Mesendoderm (in vitro differentiated cells): ENCODE measurements around the gene MYO1A.
"Not testable (repeated sequence)": the region's sequence is repeated elsewhere in the genome, so short reads cannot be mapped to it uniquely, and the experiment has no call there.

Experiments
- DNase-seq: peaks from one replicate; pipeline ENCODE4 v3.0.0; 2013
- H2AK5ac ChIP-seq: 2 replicates; pipeline ENCODE4 v1.6.1; 2013; ENCODE audit warnings: low read length, inconsistent platforms
- H2BK120ac ChIP-seq: 2 replicates; pipeline ENCODE4 v1.6.1; 2013; ENCODE audit warnings: low read depth, mild to moderate bottlenecking, low read length, moderate library complexity, mixed read lengths
- H2BK15ac ChIP-seq: replicated peaks from 2 replicates; pipeline ENCODE4 v1.6.1; 2013; ENCODE audit warnings: low read depth, mild to moderate bottlenecking, moderate library complexity
- H2BK5ac ChIP-seq: 2 replicates; pipeline ENCODE4 v1.6.1; 2013; ENCODE audit warnings: low read length, inconsistent platforms
- H3K18ac ChIP-seq: 2 replicates; pipeline ENCODE4 v1.6.1; 2013; ENCODE audit warnings: mild to moderate bottlenecking, low read length, mixed read lengths
- H3K23ac ChIP-seq: one replicate; pipeline ENCODE4 v1.6.1; 2013; ENCODE audit warnings: low read length
- H3K27ac ChIP-seq: 2 replicates; pipeline ENCODE4 v1.5.1; 2013; ENCODE audit warnings: low read depth, mild to moderate bottlenecking, inconsistent platforms, low read length, moderate library complexity
- H3K27me3 ChIP-seq: 2 replicates; pipeline ENCODE4 v1.6.1; 2013; ENCODE audit warnings: low read length, control low read depth, mild to moderate bottlenecking, inconsistent platforms; ENCODE audit not compliant: insufficient read depth, poor library complexity
- H3K36me3 ChIP-seq: 2 replicates; pipeline ENCODE4 v1.6.1; 2013; ENCODE audit warnings: low read length, inconsistent platforms; ENCODE audit not compliant: control insufficient read depth, insufficient read depth
- H3K4ac ChIP-seq: one replicate; pipeline ENCODE4 v1.6.1; 2013; ENCODE audit warnings: low read depth, mild to moderate bottlenecking, low read length, moderate library complexity
- H3K4me1 ChIP-seq: 2 replicates; pipeline ENCODE4 v1.6.1; 2013; ENCODE audit warnings: low read depth, low read length, inconsistent platforms; ENCODE audit not compliant: control insufficient read depth
- H3K4me2 ChIP-seq: 2 replicates; pipeline ENCODE4 v1.6.1; 2013; ENCODE audit warnings: low read length
- H3K4me3 ChIP-seq: 2 replicates; pipeline ENCODE4 v1.5.1; 2013; ENCODE audit warnings: mild to moderate bottlenecking, low read length
- H3K56ac ChIP-seq: one replicate; pipeline ENCODE4 v1.6.1; 2013; ENCODE audit warnings: low read length
- H3K79me1 ChIP-seq: 2 replicates; pipeline ENCODE4 v1.6.1; 2013; ENCODE audit warnings: low read length, inconsistent platforms
- H3K79me2 ChIP-seq: 2 replicates; pipeline ENCODE4 v1.6.1; 2013; ENCODE audit warnings: mild to moderate bottlenecking, low read length; ENCODE audit not compliant: control insufficient read depth, insufficient read depth
- H3K9ac ChIP-seq: 2 replicates; pipeline ENCODE4 v1.6.1; 2013; ENCODE audit warnings: low read length, inconsistent platforms
- H4K5ac ChIP-seq: one replicate; pipeline ENCODE4 v1.6.1; 2013; ENCODE audit warnings: low read length
- H4K8ac ChIP-seq: one replicate; pipeline ENCODE4 v1.6.1; 2013; ENCODE audit warnings: low read depth, mild to moderate bottlenecking, control low read depth, low read length, moderate library complexity
- WGBS: extraction: QIAGEN DNeasy Blood & Tissue Kit; methylation state at CpG from one replicate; pipeline ENCODE4 v1.1.7; 2013; ENCODE audit warnings: low lambda C conversion rate, missing lambda C conversion rate; ENCODE audit not compliant: insufficient coverage; ENCODE audit errors: extremely low coverage; 5-methylcytosine and 5-hydroxymethylcytosine counted together

The MYO1A gene

GRCh38 chr12:57055824-57056223, 5.9 kb upstream of the MYO1A start:
- Histone ChIP-seq H3K27ac (no peak overlapping the region), H4K5ac (no peak overlapping the region), H3K4ac (no peak overlapping the region), H2BK5ac (no peak overlapping the region), H3K4me3 (no peak overlapping the region), H3K18ac (no peak overlapping the region), H3K79me1 (no peaks in the 10 kb centered on the region), H3K4me2 (no peak overlapping the region), H3K79me2 (no peaks in the 10 kb centered on the region), H3K56ac (no peak overlapping the region), H3K36me3 (peaks cover 14% of the 10 kb centered on the region), H2AK5ac (no peak overlapping the region), H2BK120ac (no peak overlapping the region), H3K27me3 (no peaks in the 10 kb centered on the region), H3K23ac (no peak overlapping the region), H3K9ac (no peak overlapping the region), H4K8ac (no peak overlapping the region), H2BK15ac (no peak overlapping the region), H3K4me1 (no peaks in the 10 kb centered on the region)
- WGBS: no CpG with 5 or more reads among the region's 3 CpGs
- DNase-seq: no peak

GRCh38 chr12:57053901-57054300, 4.0 kb upstream of the MYO1A start:
- not testable (repeated sequence) for H3K4me2 ChIP-seq, H3K79me1 ChIP-seq, H2BK15ac ChIP-seq, H2BK120ac ChIP-seq, H3K36me3 ChIP-seq, H3K23ac ChIP-seq, H4K5ac ChIP-seq, H3K79me2 ChIP-seq, DNase-seq, H3K18ac ChIP-seq, H2BK5ac ChIP-seq, H2AK5ac ChIP-seq, H3K4ac ChIP-seq, H3K27ac ChIP-seq, H3K27me3 ChIP-seq, H3K4me3 ChIP-seq, H3K4me1 ChIP-seq, H4K8ac ChIP-seq, H3K9ac ChIP-seq, H3K56ac ChIP-seq
- WGBS: no CpG with 5 or more reads among the region's 4 CpGs

- not testable (repeated sequence) for H3K27me3 ChIP-seq, H2BK15ac ChIP-seq, H2AK5ac ChIP-seq, H4K8ac ChIP-seq, H3K4me2 ChIP-seq, H3K4me3 ChIP-seq, H3K23ac ChIP-seq, H2BK5ac ChIP-seq, H3K9ac ChIP-seq, H3K4me1 ChIP-seq, H3K36me3 ChIP-seq, H3K79me2 ChIP-seq, DNase-seq, H3K79me1 ChIP-seq, H4K5ac ChIP-seq, H3K27ac ChIP-seq, H3K18ac ChIP-seq, H3K56ac ChIP-seq, H2BK120ac ChIP-seq, H3K4ac ChIP-seq
- WGBS: no CpG with 5 or more reads among the region's 4 CpGs
Measured at GRCh38 chr12:57053146-57053545, 3.2 kb upstream of the MYO1A start.

- H2AK5ac ChIP-seq: no peak overlapping the region
- no peaks in the 10 kb centered on the region for H3K4me1 ChIP-seq
- no peak overlapping the region for H2BK5ac ChIP-seq
- no peak overlapping the region for H3K4me2 ChIP-seq
- H2BK15ac ChIP-seq: no peak overlapping the region
- no peak overlapping the region for H3K23ac ChIP-seq
- no peaks in the 10 kb centered on the region for H3K79me1 ChIP-seq
- no peak overlapping the region for H4K5ac ChIP-seq
- H3K4ac ChIP-seq: no peak overlapping the region
- no peaks in the 10 kb centered on the region for H3K79me2 ChIP-seq
- no peak overlapping the region for H3K27ac ChIP-seq
- no peak overlapping the region for H3K9ac ChIP-seq
- no peak overlapping the region for H3K56ac ChIP-seq
- no peak overlapping the region for H4K8ac ChIP-seq
- H3K4me3 ChIP-seq: no peak overlapping the region
- H3K27me3 ChIP-seq: peaks cover 2% of the 10 kb centered on the region
- no peak overlapping the region for H2BK120ac ChIP-seq
- H3K36me3 ChIP-seq: no peaks in the 10 kb centered on the region
- DNase-seq: no peak
- WGBS: no CpG with 5 or more reads among the region's 1 CpG
- H3K18ac ChIP-seq: no peak overlapping the region
Measured at GRCh38 chr12:57051011-57051410, 1.1 kb upstream of the MYO1A start.

- Histone ChIP-seq H3K4me1 (no peaks in the 10 kb centered on the region), H4K8ac (no peak overlapping the region), H3K18ac (no peak overlapping the region), H2BK120ac (no peak overlapping the region), H3K79me2 (no peaks in the 10 kb centered on the region), H3K23ac (no peak overlapping the region), H3K4me2 (no peak overlapping the region), H2BK5ac (no peak overlapping the region), H3K4me3 (no peak overlapping the region), H4K5ac (no peak overlapping the region), H3K27ac (no peak overlapping the region), H2AK5ac (no peak overlapping the region), H3K27me3 (peaks cover 2% of the 10 kb centered on the region), H3K4ac (no peak overlapping the region), H3K56ac (no peak overlapping the region), H3K9ac (no peak overlapping the region), H3K79me1 (no peaks in the 10 kb centered on the region), H2BK15ac (no peak overlapping the region), H3K36me3 (no peaks in the 10 kb centered on the region)
- WGBS: no CpG with 5 or more reads among the region's 4 CpGs
- no peak for DNase-seq
Measured at GRCh38 chr12:57049119-57049446, 846 bp downstream of the MYO1A start.

- no CpG with 5 or more reads among the region's 1 CpG for WGBS
- Histone ChIP-seq H3K4ac (no peak overlapping the region), H3K9ac (no peak overlapping the region), H3K4me2 (no peak overlapping the region), H2AK5ac (no peak overlapping the region), H3K27me3 (peaks cover 2% of the 10 kb centered on the region), H4K5ac (no peak overlapping the region), H3K56ac (no peak overlapping the region), H3K23ac (no peak overlapping the region), H4K8ac (no peak overlapping the region), H2BK15ac (no peak overlapping the region), H3K4me1 (no peaks in the 10 kb centered on the region), H3K18ac (no peak overlapping the region), H3K79me1 (no peaks in the 10 kb centered on the region), H2BK120ac (no peak overlapping the region), H3K79me2 (no peaks in the 10 kb centered on the region), H3K27ac (no peak overlapping the region), H2BK5ac (no peak overlapping the region), H3K4me3 (no peak overlapping the region), H3K36me3 (no peaks in the 10 kb centered on the region)
- DNase-seq: no peak
Measured at GRCh38 chr12:57048423-57049118, 1.4 kb downstream of the MYO1A start.
